DMS153 (cell line): Measurements from ENCODE around the gene BRIP1.

Source experiments
- DNase-seq: peaks from one replicate; lab custom pipeline; 2025; lab: John Stamatoyannopoulos, UW

Gene BRIP1

GRCh38 chr17:61757168-61757567 is 106.2 kb downstream of the BRIP1 start:
- DNase-seq, result no peak

DNA sequence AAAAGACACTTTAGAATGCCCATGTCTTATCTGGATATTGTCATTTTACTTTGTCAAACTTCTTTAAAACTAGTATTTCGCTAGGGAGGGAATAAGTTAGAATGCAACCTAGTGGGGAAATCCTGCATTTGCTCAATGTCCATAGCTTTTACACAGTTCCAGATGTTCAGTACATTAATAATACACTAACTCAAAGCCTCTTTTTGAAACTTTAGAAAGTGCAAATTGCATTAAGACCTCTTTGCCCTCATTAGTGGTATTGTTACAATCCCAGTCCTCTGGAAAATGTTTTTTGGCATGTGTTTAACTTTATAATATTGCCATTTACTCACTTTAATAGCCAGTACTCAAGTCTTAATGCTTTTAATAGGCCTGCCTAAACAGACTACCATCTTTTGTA is 106.8 kb downstream of the BRIP1 start:
- no peak for DNase-seq

DNA sequence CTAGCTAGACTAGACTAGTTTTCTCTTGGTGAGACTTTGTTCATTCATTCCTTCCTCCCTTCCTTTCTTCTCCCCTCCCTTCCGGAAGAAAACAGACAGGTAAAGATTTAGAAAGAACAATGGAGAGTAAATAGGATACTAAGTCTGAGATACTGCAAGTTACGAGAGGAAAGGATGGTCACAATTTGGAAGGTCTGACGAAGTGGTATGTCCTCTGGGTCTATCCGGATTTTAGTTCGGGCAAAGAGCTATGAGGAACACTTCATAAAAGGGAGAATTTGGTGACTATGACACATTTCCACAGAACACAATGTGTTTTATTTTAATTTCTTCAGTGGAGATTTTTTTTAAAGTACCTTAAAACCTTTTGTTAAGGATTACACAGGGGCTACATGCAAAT is 107.7 kb downstream of the BRIP1 start:
- DNase-seq, result no peak

- DNase-seq, result no peak
Observed at GRCh38 chr17:61755078-61755477, 108.2 kb downstream of the BRIP1 start.

GRCh38 chr17:61754124-61754523 is 109.2 kb downstream of the BRIP1 start:
- no peak for DNase-seq

DNA sequence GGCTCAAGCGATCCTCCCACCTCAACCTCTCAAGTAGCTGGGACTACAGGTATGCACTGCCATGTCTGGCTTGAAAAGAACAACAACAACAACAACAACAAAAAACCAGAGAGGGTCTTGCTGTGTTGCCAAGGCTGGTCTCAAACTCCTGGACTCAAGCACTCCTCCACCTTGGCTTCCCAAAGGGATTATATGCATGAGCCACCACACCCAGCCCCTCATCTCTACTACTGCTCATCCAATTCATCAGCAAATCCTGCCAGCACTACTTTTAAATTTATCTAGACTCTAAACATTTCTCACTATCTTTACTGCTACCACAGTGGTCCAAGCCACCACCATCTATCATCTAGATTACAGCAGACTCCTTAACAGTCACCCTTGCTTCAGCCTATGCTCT is 109.6 kb downstream of the BRIP1 start:
- DNase-seq, result no peak

DNA sequence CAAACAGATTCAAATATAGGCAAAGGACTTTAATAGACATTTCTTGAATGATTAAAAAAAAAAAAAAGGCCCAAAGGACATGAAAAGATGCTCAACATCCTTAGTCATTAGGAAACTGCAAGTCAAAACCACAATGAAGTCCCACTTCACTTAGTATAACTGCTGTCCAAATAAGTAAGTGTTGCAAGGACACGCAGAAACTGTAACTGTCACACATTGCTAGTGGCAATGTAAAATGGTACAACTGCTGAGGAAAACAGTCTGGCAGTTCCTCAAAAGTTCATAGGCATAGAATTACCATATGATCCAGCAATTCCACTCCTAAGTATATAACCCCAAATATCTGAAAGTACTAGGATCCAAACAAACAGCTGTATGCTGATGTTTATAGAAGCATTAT is 112.7 kb downstream of the BRIP1 start:
- DNase-seq, result no peak

GRCh38 chr17:61749823-61750404 is 113.4 kb downstream of the BRIP1 start:
- DNase-seq, result no peak

DNA sequence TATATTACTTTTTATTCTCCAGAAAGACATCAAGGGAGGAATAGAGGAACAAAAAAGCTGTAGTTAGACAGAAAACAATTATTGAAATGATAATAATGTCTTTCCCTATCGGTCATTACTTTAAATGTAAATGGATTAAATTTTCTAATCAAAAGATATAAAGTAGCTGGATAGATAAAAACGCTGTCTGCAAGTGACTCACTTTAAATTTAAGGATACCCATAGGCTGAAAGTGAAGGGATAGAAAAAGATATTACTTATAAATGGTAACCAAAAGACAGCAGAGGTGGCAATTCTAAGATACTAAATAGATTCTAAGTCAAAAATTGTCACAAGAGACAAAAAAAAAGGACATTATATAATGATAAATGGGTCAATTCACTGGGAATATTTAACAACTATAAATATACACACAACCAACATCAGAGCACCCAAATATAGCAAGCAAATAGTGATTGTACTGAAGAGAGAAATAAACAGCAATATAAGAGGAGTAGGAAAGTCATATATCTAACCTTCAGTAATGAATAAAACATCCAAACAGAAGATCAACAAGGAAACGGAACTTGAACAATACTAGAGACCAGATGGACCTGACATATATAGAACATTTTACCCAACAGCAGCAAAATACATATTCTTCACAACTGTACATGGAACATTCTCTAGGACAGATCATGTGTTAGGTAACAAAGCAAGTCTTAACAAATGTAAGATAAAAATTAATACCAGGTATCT is 116.9 kb downstream of the BRIP1 start:
- DNase-seq, result no peak

GRCh38 chr17:61744804-61745203 is 118.5 kb downstream of the BRIP1 start:
- no peak for DNase-seq

DNA sequence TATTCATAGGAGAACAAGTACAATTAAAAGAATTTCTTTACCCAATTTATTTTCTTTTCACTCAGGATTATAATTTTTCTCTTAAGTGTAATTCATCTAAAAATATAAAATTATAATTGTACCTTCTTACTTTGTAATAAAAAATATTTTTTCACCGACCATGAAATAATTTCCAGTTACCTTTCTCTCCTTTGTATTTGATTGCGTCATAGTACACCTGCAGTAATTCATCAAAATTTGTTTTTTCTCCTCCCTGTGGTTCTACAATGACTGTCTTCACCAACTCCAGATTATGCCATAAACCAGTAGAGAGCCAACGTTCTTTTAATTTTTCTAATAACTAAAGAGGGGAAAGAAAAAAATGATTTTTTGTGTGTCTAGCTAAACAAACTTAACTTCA is 119.1 kb downstream of the BRIP1 start:
- no peak for DNase-seq

- no peak for DNase-seq
Observed at GRCh38 chr17:61743766-61744165, 119.6 kb downstream of the BRIP1 start.

GRCh38 chr17:61739002-61739401 is 124.3 kb downstream of the BRIP1 start:
- DNase-seq, result no peak

GRCh38 chr17:61738249-61738648 is 125.1 kb downstream of the BRIP1 start:
- DNase-seq, result no peak

GRCh38 chr17:61737820-61738219 is 125.5 kb downstream of the BRIP1 start:
- no peak for DNase-seq

DNA sequence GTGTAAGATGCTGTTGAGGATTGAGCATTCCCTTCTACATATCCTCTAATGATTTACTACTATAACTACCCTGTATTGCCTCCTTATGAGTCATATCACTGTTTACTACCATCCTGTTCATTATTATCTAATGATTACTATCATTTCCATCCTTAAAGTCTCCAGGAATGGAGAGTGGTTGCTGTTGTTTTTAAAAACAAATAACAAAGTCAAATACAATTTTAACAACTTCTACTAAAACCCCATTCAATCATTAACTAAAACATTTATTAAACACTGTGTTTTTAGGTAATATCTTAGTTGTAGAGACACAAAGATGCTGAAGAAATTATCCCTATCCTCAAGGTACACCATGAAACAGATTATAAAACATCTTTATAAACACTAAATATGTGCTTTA is 126.9 kb downstream of the BRIP1 start:
- DNase-seq, result no peak

DNA sequence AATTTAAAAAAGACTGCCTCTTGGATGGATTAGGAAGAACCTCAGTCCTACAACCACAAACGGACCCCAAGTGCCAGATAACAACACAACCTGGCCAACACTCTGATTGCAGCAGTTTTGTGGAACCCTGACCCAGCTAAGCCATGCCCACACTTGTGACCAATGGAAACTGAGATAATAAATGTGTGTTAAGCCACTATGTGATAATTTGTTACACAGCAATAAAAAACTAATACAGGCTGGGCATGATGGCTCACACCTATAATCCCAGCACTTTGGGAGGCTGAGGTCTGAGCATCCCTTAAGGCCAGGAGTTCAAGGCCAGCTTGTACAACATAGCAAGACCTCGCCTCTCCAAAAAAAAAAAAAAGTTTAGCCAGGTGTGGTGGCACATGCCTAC is 127.5 kb downstream of the BRIP1 start:
- DNase-seq, result no peak

GRCh38 chr17:61734466-61734865 is 128.9 kb downstream of the BRIP1 start:
- DNase-seq, result no peak

DNA sequence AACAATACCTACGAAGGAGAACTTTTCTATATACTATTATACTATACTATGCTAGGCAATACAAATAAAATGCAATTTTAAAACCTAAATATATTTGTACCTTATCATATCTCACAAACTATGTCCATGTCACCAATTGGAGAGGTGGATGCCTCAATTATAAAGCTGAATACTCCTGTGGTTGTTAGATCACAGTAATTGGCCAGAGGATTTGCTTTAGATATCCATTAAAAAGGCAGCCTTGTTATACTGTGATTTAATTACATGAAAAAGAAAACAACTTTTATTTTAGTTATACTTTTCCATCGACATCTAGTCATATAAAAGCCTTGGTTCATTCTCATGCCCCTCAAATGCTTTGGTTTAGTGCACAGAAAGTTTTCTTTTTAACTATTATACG is 129.3 kb downstream of the BRIP1 start:
- no peak for DNase-seq

GRCh38 chr17:61733021-61733420 is 130.3 kb downstream of the BRIP1 start:
- DNase-seq, result no peak

DNA sequence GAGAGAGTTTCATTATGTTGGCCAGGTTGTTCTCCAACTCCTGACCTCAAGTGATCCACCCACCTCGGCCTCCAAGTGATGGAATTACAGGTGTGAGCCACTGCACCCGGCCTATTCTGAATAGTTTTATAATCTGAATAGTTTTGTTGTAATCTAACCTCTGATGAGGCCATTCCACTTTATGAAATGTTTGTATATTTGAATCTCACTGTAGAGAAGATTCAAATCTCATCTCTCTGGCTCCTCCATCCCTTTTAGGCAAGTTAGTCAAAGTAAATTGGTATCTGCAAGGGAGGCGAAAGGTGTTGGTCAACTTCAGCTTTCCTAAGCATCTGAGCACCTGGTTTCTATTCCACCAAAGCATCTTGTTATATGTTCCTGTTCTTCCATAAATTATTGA is 131.2 kb downstream of the BRIP1 start:
- DNase-seq, result no peak

GRCh38 chr17:61731330-61731729 is 132.0 kb downstream of the BRIP1 start:
- no peak for DNase-seq

- no peak for DNase-seq
Observed at GRCh38 chr17:61729690-61730268, 133.5 kb downstream of the BRIP1 start.
